OCI-LY7 (cell line): ENCODE measurements around the gene RNF212. TPM values are rescaled to one million over a fixed set of nuclear protein-coding genes. Genes with fewer than 3 reads are reported as not detected.

ENCODE experiments used
- BruUV-seq: library from RNA; stranded (reverse); fragments of 400-500 nt; replicated peaks from 2 replicates; lab custom pipeline; 2021; lab: Mats Ljungman, UMichigan
- CTCF ChIA-PET: fragments of 300-600 bp; sonication (Branson Sonifier 250); formaldehyde crosslinking; loops from one replicate; lab custom pipeline; 2022; ENCODE audit warnings: antibody characterized with exemption; ENCODE audit not compliant: unreplicated experiment; lab: Charles Lee
- POLR2A ChIA-PET: fragments of 300-600 bp; sonication (Branson Sonifier 250); formaldehyde crosslinking; loops from one replicate; lab custom pipeline; 2022; ENCODE audit warnings: antibody characterized with exemption; lab: Charles Lee
- DNase-seq: peaks from one replicate; pipeline ENCODE4 v3.0.0-alpha.2; 2015; ENCODE audit warnings: low spot score
- H2AFZ ChIP-seq: fragments of 200-600 bp; sonication (generic), shearing (Covaris generic); 2 replicates; pipeline ENCODE4 v1.6.1; 2014; ENCODE audit warnings: mild to moderate bottlenecking, antibody characterized with exemption, low read length, moderate library complexity
- H3K27ac ChIP-seq: fragments of 200-600 bp; sonication (generic); 2 replicates; pipeline ENCODE4 v1.5.1; 2014; ENCODE audit warnings: mixed run types, low read depth, mild to moderate bottlenecking, moderate library complexity, low read length, inconsistent platforms; ENCODE audit not compliant: poor library complexity, severe bottlenecking
- H3K36me3 ChIP-seq: fragments of 200-600 bp; sonication (generic); 2 replicates; pipeline ENCODE4 v1.6.1; 2014; ENCODE audit warnings: mild to moderate bottlenecking, antibody characterized with exemption, low read length, moderate library complexity, mixed read lengths; ENCODE audit not compliant: insufficient read depth
- H3K4me1 ChIP-seq: fragments of 200-600 bp; sonication (generic); 2 replicates; pipeline ENCODE4 v1.5.1; 2014; ENCODE audit warnings: mild to moderate bottlenecking, low read length; ENCODE audit not compliant: insufficient read depth, poor library complexity, severe bottlenecking
- H3K4me2 ChIP-seq: fragments of 200-600 bp; sonication (generic); 2 replicates; pipeline ENCODE4 v1.6.1; 2014; ENCODE audit warnings: mild to moderate bottlenecking, low read length
- H3K4me3 ChIP-seq: fragments of 200-600 bp; sonication (generic); 2 replicates; pipeline ENCODE4 v1.5.1; 2014; ENCODE audit warnings: mild to moderate bottlenecking, low read depth, low read length; ENCODE audit not compliant: poor library complexity, severe bottlenecking
- H3K79me2 ChIP-seq: fragments of 200-600 bp; sonication (generic); 2 replicates; pipeline ENCODE4 v1.6.1; 2016; ENCODE audit warnings: low read depth, mild to moderate bottlenecking, low read length, moderate library complexity, mixed read lengths; ENCODE audit not compliant: insufficient read depth
- H3K9me2 ChIP-seq: fragments of 200-600 bp; sonication (generic); 2 replicates; pipeline ENCODE4 v1.6.1; 2016; ENCODE audit warnings: mild to moderate bottlenecking, low read length, mixed read lengths; ENCODE audit not compliant: insufficient read depth
- H3K9me3 ChIP-seq: fragments of 200-600 bp; sonication (generic); 2 replicates; pipeline ENCODE4 v1.6.1; 2014; ENCODE audit warnings: mild to moderate bottlenecking, mixed run types, low read length, mixed read lengths
- H4K20me1 ChIP-seq: fragments of 200-600 bp; sonication (generic); 2 replicates; pipeline ENCODE4 v1.6.1; 2014; ENCODE audit warnings: mild to moderate bottlenecking, antibody characterized with exemption, low read length, moderate library complexity, mixed read lengths; ENCODE audit not compliant: insufficient read depth
- CTCF ChIP-seq: fragments of 200-600 bp; sonication (generic); conservative IDR thresholded peaks from 2 replicates; pipeline ENCODE4 v1.5.1; 2014; ENCODE audit warnings: mild to moderate bottlenecking, antibody characterized with exemption, low read length, moderate library complexity, mixed read lengths
- EZH2phosphoT487 ChIP-seq: fragments of 200-600 bp; sonication (generic); IDR thresholded peaks from 2 replicates; pipeline ENCODE4 v1.6.1; 2018; ENCODE audit warnings: low read depth, borderline replicate concordance, mild to moderate bottlenecking, mixed run types, antibody characterized with exemption, low read length, moderate library complexity, mixed read lengths
- intact Hi-C: fragments of 100-400 bp; cut with micrococcal nuclease; formaldehyde crosslinking; loops from one replicate; pipeline ENCODE4 v1.10.0; 2022; ENCODE audit not compliant: unreplicated experiment
- total RNA-seq, 2 experiments: library from RNA; depleted of rRNA in 1 of 2; stranded (reverse); fragments of >200 nt in 1 of 2; shearing (Covaris generic) in 1 of 2; gene quantifications; 2 replicates each; pipeline ENCODE4 v1.2.3, GENCODE V29; 2014 to 2022

Gene RNF212
- total RNA-seq, 2 experiments from 2014 or later, result not detected

- intact Hi-C loops, result no loop called here
- no peaks in the 10 kb centered on the region for H3K9me2 ChIP-seq
- H3K9me3 ChIP-seq, result no peaks in the 10 kb centered on the region
- TF ChIP-seq CTCF (0 out of 2 replicates have a peak, but pooled peaks have one; percentile 27), EZH2phosphoT487 (no peak)
- no peak overlapping the region for H3K4me2 ChIP-seq
- H3K4me1 ChIP-seq, result no peaks in the 10 kb centered on the region
- H3K4me3 ChIP-seq, result no peak overlapping the region
- H3K36me3 ChIP-seq, result no peaks in the 10 kb centered on the region
- POLR2A ChIA-PET, result no interaction called here
- BruUV-seq, result no TSS peak
- no peak for DNase-seq
- H2AFZ ChIP-seq, result no peak overlapping the region
- CTCF ChIA-PET, result no interaction called here
- H3K27ac ChIP-seq, result no peak overlapping the region
- no peaks in the 10 kb centered on the region for H3K79me2 ChIP-seq
- no peaks in the 10 kb centered on the region for H4K20me1 ChIP-seq
These were observed 81.2 kb downstream of the RNF212 start for GRCh38 chr4:1031956-1032795.

- intact Hi-C loops, result no loop called here
- no peak for DNase-seq
- H3K4me1 ChIP-seq, result peaks cover 5% of the 10 kb centered on the region
- no peaks in the 10 kb centered on the region for H4K20me1 ChIP-seq
- ChIA-PET POLR2A (no interaction called here), CTCF (no interaction called here)
- H3K9me2 ChIP-seq, result no peaks in the 10 kb centered on the region
- H3K27ac ChIP-seq, result no peak overlapping the region
- no TSS peak for BruUV-seq
- no peaks in the 10 kb centered on the region for H3K36me3 ChIP-seq
- H2AFZ ChIP-seq, result no peak overlapping the region
- H3K9me3 ChIP-seq, result no peaks in the 10 kb centered on the region
- H3K4me3 ChIP-seq, result no peak overlapping the region
- H3K79me2 ChIP-seq, result no peaks in the 10 kb centered on the region
- no peak overlapping the region for H3K4me2 ChIP-seq
- no peak for TF ChIP-seq EZH2phosphoT487
- no peak for TF ChIP-seq CTCF
These were observed 82.0 kb downstream of the RNF212 start for GRCh38 chr4:1031346-1031745.

DNA sequence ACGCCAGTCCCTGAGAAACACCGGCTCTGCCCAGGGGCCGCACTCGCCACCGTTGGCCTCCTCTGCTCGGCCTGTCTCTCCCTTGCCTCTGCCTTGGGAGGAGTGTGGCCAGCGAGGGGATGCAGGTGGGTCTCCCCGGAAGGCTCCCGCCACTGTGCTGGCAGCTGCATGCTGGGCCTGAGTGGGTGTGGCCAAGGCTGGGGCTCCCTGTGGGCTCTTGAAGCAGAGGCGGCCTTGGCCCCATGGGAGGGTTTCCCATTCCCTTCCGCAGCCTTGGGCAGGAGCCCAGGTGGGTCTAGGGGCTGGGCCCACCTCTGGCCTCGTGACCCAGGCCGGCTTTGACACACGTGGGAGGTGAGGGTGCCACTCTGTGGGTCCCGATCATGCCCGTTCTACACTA lies 82.8 kb downstream of the RNF212 start:
- TF ChIP-seq CTCF, result no peak
- TF ChIP-seq EZH2phosphoT487, result no peak
- Histone ChIP-seq H3K36me3 (no peaks in the 10 kb centered on the region), H3K27ac (no peak overlapping the region), H3K9me2 (no peaks in the 10 kb centered on the region), H3K4me2 (no peak overlapping the region), H3K79me2 (no peaks in the 10 kb centered on the region), H4K20me1 (no peaks in the 10 kb centered on the region), H2AFZ (no peak overlapping the region), H3K4me1 (peaks cover 13% of the 10 kb centered on the region), H3K4me3 (no peak overlapping the region), H3K9me3 (no peaks in the 10 kb centered on the region)
- no TSS peak for BruUV-seq
- POLR2A ChIA-PET, result no interaction called here
- peak; percentile 20 for DNase-seq
- CTCF ChIA-PET, result no interaction called here
- intact Hi-C loops, result no loop called here
